Panc1 (cell line): ENCODE measurements around the gene HOXA11. TPM values are rescaled to one million over a fixed set of nuclear protein-coding genes. Genes with fewer than 3 reads are reported as not detected.
A peak's percentile ranks its signal among the peaks of the same experiment; 100 is the strongest.

Experiments
- ATAC-seq: fragments of 200-7000 bp; cut with Tn5 transposase; 2 replicates; pipeline ENCODE4 v1.9.1; 2020; ENCODE audit warnings: mild to moderate bottlenecking, moderate library complexity
- BruUV-seq: library from RNA; stranded (reverse); fragments of 400-500 nt; replicated peaks from 2 replicates; lab custom pipeline; 2021; lab: Mats Ljungman, UMichigan
- CTCF ChIA-PET: fragments of 300-600 bp; sonication (Branson Sonifier 250); formaldehyde crosslinking; loops from one replicate; lab custom pipeline; 2022; ENCODE audit warnings: antibody characterized with exemption; lab: Charles Lee
- POLR2A ChIA-PET: fragments of 300-600 bp; sonication (Branson Sonifier 250); formaldehyde crosslinking; loops from one replicate; lab custom pipeline; 2022; ENCODE audit warnings: antibody characterized with exemption; lab: Charles Lee
- DNase-seq: peaks from one replicate; pipeline ENCODE4 v3.0.0-alpha.2; 2010; ENCODE audit warnings: low read depth, low spot score
- H3K27ac ChIP-seq: 2 replicates; pipeline ENCODE4 v1.5.1; 2011; ENCODE audit warnings: mild to moderate bottlenecking, low read length, inconsistent platforms
- H3K27me3 ChIP-seq: fragments of 200-500 bp; sonication (Bioruptor generic); 2 replicates; pipeline ENCODE4 v1.6.0; 2014; ENCODE audit warnings: low read length, inconsistent platforms; ENCODE audit not compliant: control insufficient read depth, insufficient read depth
- H3K36me3 ChIP-seq: fragments of 200-500 bp; sonication (Bioruptor generic); 2 replicates; pipeline ENCODE4 v1.5.1; 2014; ENCODE audit warnings: inconsistent platforms, mild to moderate bottlenecking, low read length, moderate library complexity; ENCODE audit not compliant: control insufficient read depth, insufficient read depth
- H3K4me1 ChIP-seq: 2 replicates; pipeline ENCODE4 v1.5.1; 2011; ENCODE audit warnings: inconsistent platforms, mild to moderate bottlenecking, low read length, moderate library complexity; ENCODE audit not compliant: control insufficient read depth, insufficient read depth
- H3K4me3 ChIP-seq, 2 experiments: 2 replicates each; pipeline ENCODE4 v1.5.1; 2011 to 2012; ENCODE audit warnings: low read depth in 2 of 2, low read length in 2 of 2, mild to moderate bottlenecking in 2 of 2, inconsistent platforms in 1 of 2, moderate library complexity in 1 of 2
- H3K9me3 ChIP-seq: fragments of 200-500 bp; sonication (Bioruptor generic); 2 replicates; pipeline ENCODE4 v1.5.1; 2014; ENCODE audit warnings: low read depth, mild to moderate bottlenecking, inconsistent platforms, low read length, moderate library complexity; ENCODE audit not compliant: control insufficient read depth, insufficient read depth
- CTCF ChIP-seq: fragments of 450-650 bp; IDR thresholded peaks from 2 replicates; pipeline ENCODE4 v1.5.1; 2017; ENCODE audit warnings: mild to moderate bottlenecking
- POLR2AphosphoS5 ChIP-seq: IDR thresholded peaks from 2 replicates; pipeline ENCODE4 v1.6.1; 2012; ENCODE audit warnings: mild to moderate bottlenecking, low read depth, low read length, moderate library complexity
- REST ChIP-seq, 2 experiments: IDR thresholded peaks; 2 replicates each; pipeline ENCODE4 v1.6.1; 2011 to 2012; ENCODE audit warnings: low read depth in 2 of 2, control low read depth in 1 of 2, low read length in 1 of 2, mild to moderate bottlenecking in 1 of 2, moderate library complexity in 1 of 2; ENCODE audit not compliant: insufficient read depth in 1 of 2
- SIN3A ChIP-seq: IDR thresholded peaks from 2 replicates; pipeline ENCODE4 v1.6.1; 2012; ENCODE audit warnings: low read depth, mild to moderate bottlenecking, low read length, moderate library complexity, borderline replicate concordance; ENCODE audit not compliant: insufficient read depth
- TCF7L2 ChIP-seq: IDR thresholded peaks from 2 replicates; pipeline ENCODE4 v1.6.1; 2011; ENCODE audit warnings: mild to moderate bottlenecking, low read depth, low read length, inconsistent platforms
- in situ Hi-C: cut with HindIII; loops from 2 replicates; pipeline ENCODE4 v1.10.0; 2016; ENCODE audit warnings: low sequenced_read_pairs, low pct_unique_long_range_greater_than_20kb
- intact Hi-C: fragments of 100-400 bp; cut with micrococcal nuclease; formaldehyde crosslinking; loops from one replicate; pipeline ENCODE4 v1.10.0; 2022; ENCODE audit not compliant: unreplicated experiment
- total RNA-seq: library from RNA; stranded (reverse); gene quantifications from one replicate; pipeline ENCODE4 v1.2.1, GENCODE V29; 2021; ENCODE audit not compliant: unreplicated experiment

The HOXA11 gene
- total RNA-seq, 1 experiment from 2014 or later = 0.57 TPM

DNA sequence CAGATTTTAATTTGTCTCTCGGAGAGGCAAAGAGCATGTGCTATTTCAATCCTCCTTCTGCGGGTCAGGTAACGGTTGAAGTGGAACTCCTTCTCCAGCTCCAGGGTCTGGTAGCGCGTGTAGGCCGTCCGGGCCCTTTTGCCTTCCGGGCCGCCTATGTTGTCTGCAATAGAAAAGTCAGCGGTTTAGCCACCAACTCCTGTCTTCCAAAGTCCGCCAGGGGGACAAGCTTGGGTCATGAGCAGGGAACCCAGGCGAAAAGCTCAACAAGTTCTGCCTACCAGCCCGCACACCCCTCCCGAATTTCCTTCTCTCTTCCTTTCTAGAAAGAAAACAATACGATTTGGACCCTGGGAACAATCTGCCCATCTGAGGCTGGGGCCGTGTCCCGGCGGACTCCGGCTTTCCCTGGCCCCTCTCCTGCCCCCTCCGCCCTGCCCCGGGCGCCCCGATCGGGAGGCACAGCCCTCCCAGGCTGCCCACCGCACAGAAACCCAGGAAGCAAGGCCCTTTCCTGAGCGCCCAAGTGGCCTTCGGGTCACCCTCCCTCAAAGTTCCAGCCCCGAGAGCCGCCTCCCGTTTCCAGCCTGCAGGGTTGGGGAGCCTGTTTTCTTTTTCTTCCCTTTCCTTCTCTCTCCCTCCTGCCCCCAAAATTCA, 43.0 kb downstream of the HOXA11 start:
- peak overlapping the region; percentile 58 to 87 for H3K4me3 ChIP-seq
- no TSS peak for BruUV-seq
- intact Hi-C loops = no loop called here
- CTCF ChIA-PET = interaction anchor here (0.5 to 2.7 kb wide), 4 partner anchors 14 to 460 kb away, joined by 3 to 9 read pairs (median 3); no protein-coding TSS in a partner anchor
- in situ Hi-C loops = loop anchor here (5.0 kb wide), 1 partner anchor 285 kb away; no protein-coding TSS in a partner anchor
- TF ChIP-seq SIN3A (no peak), REST (IDR thresholded peaks at IDR 0.05; ENCODE audit: insufficient read depth in 1 of 2, low read depth in 2 of 2, low read length in 1 of 2) (no peak), TCF7L2 (no peak), CTCF (peak; percentile 55)
- peak; percentile 57 for ATAC-seq
- no peaks in the 10 kb centered on the region for H3K27me3 ChIP-seq
- POLR2A ChIA-PET = no interaction called here
- H3K36me3 ChIP-seq = no peaks in the 10 kb centered on the region
- no peak for DNase-seq
- no peaks in the 10 kb centered on the region for H3K9me3 ChIP-seq
- H3K27ac ChIP-seq = peak overlapping the region; percentile 84
- H3K4me1 ChIP-seq = peaks cover 25% of the 10 kb centered on the region

- ChIA-PET CTCF (interaction anchor here (0.5 to 2.7 kb wide), 7 partner anchors 13 to 707 kb away, joined by 3 to 9 read pairs (median 7); no protein-coding TSS in a partner anchor), POLR2A (no interaction called here)
- intact Hi-C loops (no loop called here), in situ Hi-C loops (loop anchor here (5.0 kb wide), 1 partner anchor 284 kb away; no protein-coding TSS in a partner anchor)
- DNase-seq = no peak
- no peaks in the 10 kb centered on the region for H3K27me3 ChIP-seq
- no peak for ATAC-seq
- TSS peak; percentile 81 for BruUV-seq
- no peak for TF ChIP-seq REST (IDR thresholded peaks at IDR 0.05; ENCODE audit: insufficient read depth in 1 of 2, low read depth in 2 of 2, low read length in 1 of 2)
- TF ChIP-seq SIN3A = no peak
- TF ChIP-seq POLR2AphosphoS5 = no peak
- TF ChIP-seq TCF7L2 = no peak
- H3K4me3 ChIP-seq = peak overlapping the region; percentile 58 to 87; a peak in 2 of 4 replicates
- peaks cover 32% of the 10 kb centered on the region for H3K4me1 ChIP-seq
- no peaks in the 10 kb centered on the region for H3K9me3 ChIP-seq
- H3K36me3 ChIP-seq = no peaks in the 10 kb centered on the region
- H3K27ac ChIP-seq = peak overlapping the region; percentile 84
Measured at GRCh38 chr7:27141137-27141922, 43.7 kb downstream of the HOXA11 start.
